ENCODE data around the gene KAZN. TPM values are rescaled to one million over a fixed set of nuclear protein-coding genes. Genes with fewer than 3 reads are reported as not detected.

The KAZN gene
- total and polyA plus RNA-seq, 9 donors, result 5.1 to 17.4 (median 14.3) TPM

DNA sequence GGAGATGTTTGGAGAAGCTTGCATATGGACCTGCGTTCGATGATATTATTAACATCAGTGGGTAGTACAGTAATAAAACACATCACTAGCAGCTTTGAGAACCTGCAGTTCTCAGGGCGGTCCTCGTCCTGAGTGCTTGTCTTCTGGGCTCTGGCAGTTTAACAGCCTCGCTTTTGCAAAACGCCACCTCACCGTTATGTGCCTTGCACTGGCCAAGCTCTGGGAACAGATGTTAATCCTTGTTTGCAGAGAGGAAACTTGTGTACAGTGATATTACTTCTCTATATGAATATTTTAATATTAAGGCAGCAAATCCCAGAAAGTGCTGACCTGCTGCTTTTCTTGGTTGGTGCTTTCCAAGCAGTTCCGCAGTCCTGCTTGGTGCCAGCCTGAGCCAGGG lies 387.7 kb downstream of the KAZN start:
- 67% methylated on average over 1 of the region's 8 CpGs for WGBS (ENCODE audit: insufficient coverage)
- H3K27me3 ChIP-seq (ENCODE audit: control insufficient read depth, insufficient read depth, low read length), result no peaks in the 10 kb centered on the region
- no peaks in the 10 kb centered on the region for H3K36me3 ChIP-seq (ENCODE audit: control insufficient read depth, insufficient read depth, low read length)
- H3K4me3 ChIP-seq (ENCODE audit: low read length), result no peak overlapping the region
- peak overlapping the region; percentile 42 for H3K27ac ChIP-seq (ENCODE audit: low read length)
- peaks cover 47% of the 10 kb centered on the region for H3K4me1 ChIP-seq (ENCODE audit: control insufficient read depth, insufficient read depth, low read length)
- H3K9me3 ChIP-seq (replicated peaks; ENCODE audit: control insufficient read depth, low read depth, low read length), result no peaks in the 10 kb centered on the region
- peak; percentile 45 for DNase-seq

DNA sequence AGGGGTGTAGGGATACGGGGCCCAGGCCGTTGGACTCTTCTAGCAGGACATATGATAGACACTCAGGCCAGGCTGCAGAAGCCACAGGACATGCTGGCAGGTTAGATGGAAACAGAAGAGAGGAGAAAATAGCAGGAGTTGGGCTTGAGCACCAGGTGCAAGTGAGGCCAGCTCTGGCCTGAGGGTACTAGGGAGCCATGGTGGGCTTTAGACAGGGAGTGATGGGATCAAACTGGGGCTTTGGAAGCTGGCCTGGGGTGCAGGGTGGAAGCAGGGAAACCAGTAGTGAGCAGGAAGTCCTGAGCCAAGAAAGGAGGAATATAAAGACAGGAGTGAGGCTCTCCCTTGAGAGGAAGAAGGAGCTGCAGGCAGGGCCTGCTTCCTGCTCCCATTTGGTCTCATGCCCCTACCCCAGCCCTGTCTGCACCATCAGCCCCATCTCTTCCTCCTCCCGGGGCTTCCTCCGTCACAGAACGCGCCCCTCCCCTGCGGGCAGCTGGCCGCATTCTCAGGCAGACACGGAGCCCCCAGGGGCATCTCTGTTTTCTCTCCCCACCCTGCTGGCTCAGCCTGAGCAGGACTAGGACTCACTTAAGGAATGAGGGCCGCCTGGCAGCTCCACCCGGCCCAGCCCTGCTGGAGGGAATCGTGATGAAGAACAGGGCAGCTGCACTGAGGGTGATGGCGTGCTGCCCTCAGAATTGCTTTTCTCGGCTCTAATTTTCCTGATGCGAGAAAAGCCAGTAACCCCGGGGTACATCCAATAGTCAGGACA lies 389.5 kb downstream of the KAZN start:
- 21% methylated on average over 14 of the region's 16 CpGs for WGBS (ENCODE audit: insufficient coverage)
- no peak overlapping the region for H3K4me3 ChIP-seq (ENCODE audit: low read length)
- H3K36me3 ChIP-seq (ENCODE audit: control insufficient read depth, insufficient read depth, low read length), result no peaks in the 10 kb centered on the region
- DNase-seq, result peak; percentile 90
- peaks cover 47% of the 10 kb centered on the region for H3K4me1 ChIP-seq (ENCODE audit: control insufficient read depth, insufficient read depth, low read length)
- no peaks in the 10 kb centered on the region for H3K9me3 ChIP-seq (replicated peaks; ENCODE audit: control insufficient read depth, low read depth, low read length)
- peak overlapping the region; percentile 84 for H3K27ac ChIP-seq (ENCODE audit: low read length)
- no peaks in the 10 kb centered on the region for H3K27me3 ChIP-seq (ENCODE audit: control insufficient read depth, insufficient read depth, low read length)

GRCh38 chr1:14988636-14989035 lies 390.2 kb downstream of the KAZN start:
- H3K36me3 ChIP-seq (ENCODE audit: control insufficient read depth, insufficient read depth, low read length), result no peaks in the 10 kb centered on the region
- 82% methylated on average over 8 of the region's 8 CpGs for WGBS (ENCODE audit: insufficient coverage)
- peak overlapping the region; percentile 84 for H3K27ac ChIP-seq (ENCODE audit: low read length)
- H3K4me3 ChIP-seq (ENCODE audit: low read length), result no peak overlapping the region
- peaks cover 48% of the 10 kb centered on the region for H3K4me1 ChIP-seq (ENCODE audit: control insufficient read depth, insufficient read depth, low read length)
- H3K9me3 ChIP-seq (replicated peaks; ENCODE audit: control insufficient read depth, low read depth, low read length), result no peaks in the 10 kb centered on the region
- no peaks in the 10 kb centered on the region for H3K27me3 ChIP-seq (ENCODE audit: control insufficient read depth, insufficient read depth, low read length)
- no peak for DNase-seq

- Histone ChIP-seq H3K4me3 (ENCODE audit: low read length) (no peak overlapping the region), H3K9me3 (replicated peaks; ENCODE audit: control insufficient read depth, low read depth, low read length) (no peaks in the 10 kb centered on the region), H3K27ac (ENCODE audit: low read length) (peak overlapping the region; percentile 35), H3K36me3 (ENCODE audit: control insufficient read depth, insufficient read depth, low read length) (no peaks in the 10 kb centered on the region), H3K4me1 (ENCODE audit: control insufficient read depth, insufficient read depth, low read length) (peaks cover 61% of the 10 kb centered on the region), H3K27me3 (ENCODE audit: control insufficient read depth, insufficient read depth, low read length) (no peaks in the 10 kb centered on the region)
- WGBS (ENCODE audit: insufficient coverage), result 82% methylated on average over 5 of the region's 12 CpGs
- no peak for DNase-seq
Measured at GRCh38 chr1:14989931-14990728, 391.6 kb downstream of the KAZN start.

GRCh38 chr1:14993414-14993813 lies 394.9 kb downstream of the KAZN start:
- Histone ChIP-seq H3K4me1 (ENCODE audit: control insufficient read depth, insufficient read depth, low read length) (peaks cover 55% of the 10 kb centered on the region), H3K4me3 (ENCODE audit: low read length) (no peak overlapping the region), H3K27me3 (ENCODE audit: control insufficient read depth, insufficient read depth, low read length) (no peaks in the 10 kb centered on the region), H3K36me3 (ENCODE audit: control insufficient read depth, insufficient read depth, low read length) (no peaks in the 10 kb centered on the region), H3K27ac (ENCODE audit: low read length) (no peak overlapping the region), H3K9me3 (replicated peaks; ENCODE audit: control insufficient read depth, low read depth, low read length) (no peaks in the 10 kb centered on the region)
- DNase-seq, result no peak
- WGBS (ENCODE audit: insufficient coverage), result 84% methylated on average over 6 of the region's 13 CpGs

DNA sequence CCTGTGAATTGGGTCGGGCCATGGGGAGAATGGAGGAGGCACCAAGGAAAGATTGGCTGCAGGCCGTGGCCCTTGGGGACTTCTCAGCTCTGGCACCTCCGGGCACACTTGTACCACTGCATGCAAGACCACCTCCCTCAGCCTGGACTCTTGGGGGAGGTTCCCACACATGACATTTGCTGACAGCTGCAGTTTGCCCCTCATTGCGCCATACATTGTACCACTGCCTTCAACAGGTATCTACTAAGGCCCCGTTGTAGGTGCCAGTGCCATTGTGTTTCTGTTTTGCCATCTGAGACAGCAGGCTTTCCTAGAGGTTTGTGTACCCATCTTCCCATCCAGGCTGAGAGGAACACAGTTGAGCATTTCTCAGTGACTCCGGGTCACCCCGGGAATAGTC lies 395.7 kb downstream of the KAZN start:
- 83% methylated on average over 4 of the region's 7 CpGs for WGBS (ENCODE audit: insufficient coverage)
- Histone ChIP-seq H3K27ac (ENCODE audit: low read length) (no peak overlapping the region), H3K36me3 (ENCODE audit: control insufficient read depth, insufficient read depth, low read length) (no peaks in the 10 kb centered on the region), H3K27me3 (ENCODE audit: control insufficient read depth, insufficient read depth, low read length) (no peaks in the 10 kb centered on the region), H3K4me1 (ENCODE audit: control insufficient read depth, insufficient read depth, low read length) (peaks cover 48% of the 10 kb centered on the region), H3K9me3 (replicated peaks; ENCODE audit: control insufficient read depth, low read depth, low read length) (no peaks in the 10 kb centered on the region), H3K4me3 (ENCODE audit: low read length) (no peak overlapping the region)
- DNase-seq, result no peak

GRCh38 chr1:14994841-14995437 lies 396.5 kb downstream of the KAZN start:
- 79% methylated on average over 7 of the region's 9 CpGs for WGBS (ENCODE audit: insufficient coverage)
- Histone ChIP-seq H3K36me3 (ENCODE audit: control insufficient read depth, insufficient read depth, low read length) (no peaks in the 10 kb centered on the region), H3K4me1 (ENCODE audit: control insufficient read depth, insufficient read depth, low read length) (peaks cover 42% of the 10 kb centered on the region), H3K27me3 (ENCODE audit: control insufficient read depth, insufficient read depth, low read length) (no peaks in the 10 kb centered on the region), H3K4me3 (ENCODE audit: low read length) (no peak overlapping the region), H3K27ac (ENCODE audit: low read length) (no peak overlapping the region), H3K9me3 (replicated peaks; ENCODE audit: control insufficient read depth, low read depth, low read length) (no peaks in the 10 kb centered on the region)
- no peak for DNase-seq

DNA sequence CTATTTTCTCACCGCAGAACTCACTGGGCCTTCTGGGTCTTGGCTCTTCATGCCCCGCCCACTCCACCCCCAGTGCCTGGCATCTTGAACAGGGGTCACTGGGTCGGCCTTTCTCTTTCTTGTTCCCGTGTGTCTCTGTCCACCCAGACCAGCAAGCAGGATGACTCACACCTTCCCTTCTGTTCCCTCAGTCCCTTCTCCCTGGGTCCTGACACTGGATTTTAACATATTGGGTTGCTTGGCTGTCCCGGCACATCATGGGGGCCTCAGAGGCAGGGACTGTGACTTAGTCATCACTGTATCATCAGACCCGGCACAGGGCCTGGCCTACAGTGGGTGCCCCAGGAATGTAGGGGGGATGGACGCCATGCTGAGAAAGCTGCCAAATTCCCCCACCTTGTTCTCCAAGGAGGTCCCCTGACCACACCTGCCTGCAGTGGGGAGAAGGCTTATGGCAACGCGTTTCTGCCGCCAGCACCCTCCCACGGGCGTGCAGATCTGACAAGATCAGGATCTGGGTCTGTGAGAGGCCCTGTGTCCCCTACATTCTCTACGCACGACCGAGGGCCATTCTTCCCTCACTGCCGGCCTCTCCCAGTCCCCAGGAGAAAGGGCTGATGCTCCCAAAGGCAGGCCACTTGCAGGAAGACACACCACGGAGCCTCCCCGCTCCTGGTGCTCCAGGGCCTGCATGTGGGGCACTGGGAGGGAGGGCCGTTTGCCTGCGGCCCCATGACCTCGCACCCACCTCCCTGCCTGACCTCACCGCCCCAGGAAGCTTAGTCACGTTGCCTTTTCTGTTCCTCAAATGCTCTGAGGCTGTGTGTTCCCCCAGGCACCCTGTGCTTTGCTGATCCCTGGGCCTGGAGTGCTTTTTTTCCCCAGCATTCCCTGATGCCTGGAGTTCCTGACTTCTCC lies 397.9 kb downstream of the KAZN start:
- WGBS (ENCODE audit: insufficient coverage), result 52% methylated on average over 15 of the region's 23 CpGs
- Histone ChIP-seq H3K4me1 (ENCODE audit: control insufficient read depth, insufficient read depth, low read length) (peaks cover 34% of the 10 kb centered on the region), H3K27me3 (ENCODE audit: control insufficient read depth, insufficient read depth, low read length) (no peaks in the 10 kb centered on the region), H3K9me3 (replicated peaks; ENCODE audit: control insufficient read depth, low read depth, low read length) (no peaks in the 10 kb centered on the region), H3K36me3 (ENCODE audit: control insufficient read depth, insufficient read depth, low read length) (no peaks in the 10 kb centered on the region), H3K27ac (ENCODE audit: low read length) (no peak overlapping the region), H3K4me3 (ENCODE audit: low read length) (no peak overlapping the region)
- DNase-seq, result peak; percentile 36

GRCh38 chr1:14997646-14998276 lies 399.3 kb downstream of the KAZN start:
- Histone ChIP-seq H3K9me3 (replicated peaks; ENCODE audit: control insufficient read depth, low read depth, low read length) (no peaks in the 10 kb centered on the region), H3K4me3 (ENCODE audit: low read length) (no peak overlapping the region), H3K36me3 (ENCODE audit: control insufficient read depth, insufficient read depth, low read length) (no peaks in the 10 kb centered on the region), H3K4me1 (ENCODE audit: control insufficient read depth, insufficient read depth, low read length) (peaks cover 34% of the 10 kb centered on the region), H3K27ac (ENCODE audit: low read length) (no peak overlapping the region), H3K27me3 (ENCODE audit: control insufficient read depth, insufficient read depth, low read length) (no peaks in the 10 kb centered on the region)
- WGBS (ENCODE audit: insufficient coverage), result 67% methylated on average over 8 of the region's 12 CpGs
- no peak for DNase-seq
